ENCODE measurements around the gene EPS8L2. TPM values are rescaled to one million over a fixed set of nuclear protein-coding genes. Genes with fewer than 3 reads are reported as not detected.

EPS8L2 gene
- total and polyA plus RNA-seq, 2 of the 13 experiments (the other 11 are each of a cell fraction or from before 2014, with no cell fraction given), result 89.3 to 416 TPM

- 91% methylated on average over 8 of the region's 14 CpGs for WGBS (ENCODE audit: low lambda C conversion rate)
Observed at GRCh38 chr11:656426-656825, 49.6 kb upstream of the EPS8L2 start.

More at GRCh38 chr11:656426-656825, 49.6 kb upstream of the EPS8L2 start:
- no peak overlapping the region for H3K9ac ChIP-seq (ENCODE audit: insufficient read depth, low read depth, low read length)
- POLR2A ChIA-PET, result interaction anchor here (1.5 to 2.0 kb wide), 3 partner anchors 51 to 163 kb away, joined by 3 to 9 read pairs (median 5); partner anchors contain the start of genes PHRF1 and PNPLA2
- no peak for ATAC-seq
- no peak for DNase-seq (ENCODE audit: low spot score)
- in situ Hi-C loops (cut with HindIII; ENCODE audit: extremely low pct_ligation_motif_present, low pct_unique_long_range_greater_than_20kb), result loop anchor here (5.0 kb wide), 1 partner anchor 71 kb away; no protein-coding TSS in a partner anchor
- intact Hi-C loops (cut with micrococcal nuclease; ENCODE audit: unreplicated experiment), result loop anchor here (10.0 kb wide), 1 partner anchor 48 kb away; the partner anchor contains the start of gene EPS8L2
- CTCF ChIA-PET (ENCODE audit: low intra/inter-chr PET ratio, low total read pairs), result no interaction called here
- H2AFZ ChIP-seq (ENCODE audit: low read length), result no peak overlapping the region
- no peaks in the 10 kb centered on the region for H3K9me3 ChIP-seq (ENCODE audit: low read length)
- no peak overlapping the region for H3K4me2 ChIP-seq (ENCODE audit: low read depth, low read length)
- FAIRE-seq, result no peak
- no peak overlapping the region for H3K4me3 ChIP-seq (replicated peaks in 1 of 3; ENCODE audit: insufficient read depth in 1 of 3, low read depth in 2 of 3, low read length in 3 of 3)
- peaks cover 47% of the 10 kb centered on the region for H3K4me1 ChIP-seq (ENCODE audit: insufficient read depth, low read length)
- TF ChIP-seq AGO2 (optimal IDR thresholded peaks at IDR 0.05; ENCODE audit: low read depth, low read length) (peak; percentile 24), ZNF775 (CRISPR knock-in tag; IDR thresholded peaks at IDR 0.05; ENCODE audit: borderline replicate concordance) (no peak), FOXO1 (CRISPR knock-in tag; IDR thresholded peaks at IDR 0.05) (no peak), ZNF687 (CRISPR knock-in tag; IDR thresholded peaks at IDR 0.05) (peak; percentile 24; the same call in 1 of the 2 replicates), ZBTB38 (CRISPR knock-in tag; IDR thresholded peaks at IDR 0.05) (peak; percentile 32; the same call in 1 of the 2 replicates), ZBTB33 (CRISPR knock-in tag; IDR thresholded peaks at IDR 0.05) (peak; percentile 68)
- peaks cover 13% of the 10 kb centered on the region; the same call in 1 of the 2 replicates for H4K20me1 ChIP-seq (ENCODE audit: insufficient read depth, low read length)
- H3K27me3 ChIP-seq (ENCODE audit: control insufficient read depth in 1 of 2, insufficient read depth in 2 of 2, low read length in 2 of 2), result no peaks in the 10 kb centered on the region
- H3K36me3 ChIP-seq (replicated peaks in 1 of 2; ENCODE audit: control insufficient read depth in 1 of 2, insufficient read depth in 2 of 2, low read length in 2 of 2), result peaks cover 16 to 32% of the 10 kb centered on the region in 2 experiments; a peak in 4 of 5 replicates
- BruUV-seq (replicated peaks), result no TSS peak
- H3K27ac ChIP-seq (ENCODE audit: extremely low read length, insufficient read depth, low read length), result peak overlapping the region; percentile 60
- no peaks in the 10 kb centered on the region for H3K79me2 ChIP-seq (ENCODE audit: insufficient read depth, low read length)

All from HepG2 (cell line).